ENCODE data around the gene SERPINB3.
"Not testable (repeated sequence)": the region's sequence is repeated elsewhere in the genome, so short reads cannot be mapped to it uniquely, and the experiment has no call there.

Gene SERPINB3

DNA sequence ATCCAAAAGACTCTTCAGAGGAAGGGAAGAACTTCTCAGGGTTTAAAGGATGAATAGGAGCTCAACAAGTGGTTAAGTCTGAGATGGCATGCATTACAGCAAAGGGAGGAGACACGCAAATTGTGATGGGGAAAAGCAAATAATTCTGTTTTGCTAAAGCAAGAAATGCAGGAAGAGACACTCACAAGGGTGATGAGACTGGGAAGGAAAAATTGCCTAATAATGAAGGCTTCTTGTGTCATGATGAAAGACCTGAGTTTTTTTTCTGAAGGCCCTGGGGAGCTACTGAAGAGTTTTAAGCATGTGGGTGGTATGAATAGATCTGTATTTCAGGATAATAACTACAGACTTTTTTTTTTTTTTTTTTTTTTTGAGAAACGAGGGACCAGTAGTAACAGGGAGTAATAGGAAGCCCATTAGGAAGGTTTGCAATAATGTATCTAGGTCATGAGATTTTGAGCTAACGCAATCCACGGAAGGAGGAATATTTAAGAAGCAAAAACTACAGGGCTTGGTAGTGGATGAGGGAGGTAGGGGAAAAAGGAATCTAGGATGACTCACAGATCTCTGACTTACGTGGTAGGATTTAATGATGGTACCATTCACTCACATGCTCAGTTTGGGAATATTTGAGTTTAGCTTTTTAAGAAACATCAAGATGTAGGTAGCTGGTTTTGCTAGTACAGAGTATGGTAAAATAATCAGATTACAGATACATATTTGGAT lies 16.0 kb upstream of the SERPINB3 start:
- DNase-seq (ENCODE audit: extremely low read depth, low read depth): no peak
- TF ChIP-seq, protein P1, sequence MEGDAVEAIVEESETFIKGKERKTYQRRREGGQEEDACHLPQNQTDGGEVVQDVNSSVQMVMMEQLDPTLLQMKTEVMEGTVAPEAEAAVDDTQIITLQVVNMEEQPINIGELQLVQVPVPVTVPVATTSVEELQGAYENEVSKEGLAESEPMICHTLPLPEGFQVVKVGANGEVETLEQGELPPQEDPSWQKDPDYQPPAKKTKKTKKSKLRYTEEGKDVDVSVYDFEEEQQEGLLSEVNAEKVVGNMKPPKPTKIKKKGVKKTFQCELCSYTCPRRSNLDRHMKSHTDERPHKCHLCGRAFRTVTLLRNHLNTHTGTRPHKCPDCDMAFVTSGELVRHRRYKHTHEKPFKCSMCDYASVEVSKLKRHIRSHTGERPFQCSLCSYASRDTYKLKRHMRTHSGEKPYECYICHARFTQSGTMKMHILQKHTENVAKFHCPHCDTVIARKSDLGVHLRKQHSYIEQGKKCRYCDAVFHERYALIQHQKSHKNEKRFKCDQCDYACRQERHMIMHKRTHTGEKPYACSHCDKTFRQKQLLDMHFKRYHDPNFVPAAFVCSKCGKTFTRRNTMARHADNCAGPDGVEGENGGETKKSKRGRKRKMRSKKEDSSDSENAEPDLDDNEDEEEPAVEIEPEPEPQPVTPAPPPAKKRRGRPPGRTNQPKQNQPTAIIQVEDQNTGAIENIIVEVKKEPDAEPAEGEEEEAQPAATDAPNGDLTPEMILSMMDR (IDR thresholded peaks at IDR 0.05; ENCODE audit: low read depth, low read length): no peak

GRCh38 chr18:63676526-63677323 lies 15.0 kb upstream of the SERPINB3 start:
- DNase-seq (ENCODE audit: extremely low read depth, low read depth): no peak
- TF ChIP-seq, protein P1 (IDR thresholded peaks at IDR 0.05; ENCODE audit: low read depth, low read length): no peak; the same call in 1 of the 2 replicates

GRCh38 chr18:63664571-63664970 lies 2.9 kb upstream of the SERPINB3 start:
- TF ChIP-seq, protein P1 (IDR thresholded peaks at IDR 0.05; ENCODE audit: low read depth, low read length): no peak
- DNase-seq (ENCODE audit: extremely low read depth, low read depth): no peak

- not testable (repeated sequence) for DNase-seq (ENCODE audit: extremely low read depth, low read depth)
Observed at GRCh38 chr18:63658920-63659319, 2.8 kb downstream of the SERPINB3 start.

DNA sequence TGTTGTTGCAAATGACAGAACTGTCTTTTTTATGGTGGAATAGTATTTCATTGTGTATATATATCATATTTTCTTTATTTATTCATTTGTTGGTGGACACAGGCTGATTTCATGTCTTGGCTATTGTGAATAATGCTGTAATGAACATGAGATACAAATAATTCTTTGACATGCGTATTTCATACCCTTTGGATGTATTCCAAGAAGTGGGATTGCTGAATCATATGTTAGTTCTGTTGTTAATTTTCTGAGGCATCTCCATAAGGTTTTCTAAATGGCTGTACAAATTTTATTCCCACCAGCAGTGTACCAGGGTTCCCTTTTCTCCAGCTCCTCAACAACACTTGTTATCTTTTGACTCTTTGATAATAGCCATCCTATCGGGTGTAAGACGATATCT lies 11.4 kb downstream of the SERPINB3 start:
- DNase-seq (ENCODE audit: extremely low read depth, low read depth): not testable (repeated sequence)

DNA sequence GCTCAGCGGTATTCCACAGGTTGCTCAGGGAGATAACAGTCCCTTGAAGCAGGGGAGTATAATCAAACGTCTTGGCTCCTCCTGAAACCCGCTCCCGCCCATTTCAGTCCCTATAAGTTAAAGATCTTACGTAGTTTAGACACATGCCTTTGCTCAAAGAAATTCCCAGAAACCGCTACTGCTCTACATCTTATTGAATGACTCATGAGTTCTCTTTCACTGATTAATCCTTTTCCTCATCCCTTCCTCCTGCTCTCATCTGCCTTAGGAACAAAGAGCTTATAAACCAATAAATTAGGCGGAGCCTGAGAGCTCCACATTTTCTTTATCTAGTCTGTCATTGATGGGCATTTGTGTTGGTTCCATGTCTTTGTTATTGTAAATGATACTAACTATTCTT lies 13.5 kb downstream of the SERPINB3 start:
- no peak for DNase-seq (ENCODE audit: extremely low read depth, low read depth)
- TF ChIP-seq, protein P1 (IDR thresholded peaks at IDR 0.05; ENCODE audit: low read depth, low read length): no peak

DNA sequence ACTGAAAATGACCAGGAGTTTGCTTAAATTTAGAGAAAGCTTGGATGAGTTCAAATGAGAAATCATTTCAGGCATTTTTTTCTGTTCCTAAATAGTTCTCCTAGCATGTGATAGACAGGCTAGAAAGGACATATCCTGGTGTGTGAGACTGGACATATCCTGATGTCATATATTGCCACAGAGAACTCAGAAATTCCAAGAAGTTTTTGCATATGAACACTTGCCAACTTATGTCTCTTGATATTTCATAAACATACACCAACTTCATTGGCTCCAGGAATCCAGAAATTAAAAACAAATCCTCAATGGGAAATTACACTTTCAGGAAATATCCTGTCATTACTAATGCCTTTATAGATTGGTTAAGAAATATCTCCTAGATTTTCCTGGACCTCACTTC lies 14.8 kb downstream of the SERPINB3 start:
- DNase-seq (ENCODE audit: extremely low read depth, low read depth): no peak

DNA sequence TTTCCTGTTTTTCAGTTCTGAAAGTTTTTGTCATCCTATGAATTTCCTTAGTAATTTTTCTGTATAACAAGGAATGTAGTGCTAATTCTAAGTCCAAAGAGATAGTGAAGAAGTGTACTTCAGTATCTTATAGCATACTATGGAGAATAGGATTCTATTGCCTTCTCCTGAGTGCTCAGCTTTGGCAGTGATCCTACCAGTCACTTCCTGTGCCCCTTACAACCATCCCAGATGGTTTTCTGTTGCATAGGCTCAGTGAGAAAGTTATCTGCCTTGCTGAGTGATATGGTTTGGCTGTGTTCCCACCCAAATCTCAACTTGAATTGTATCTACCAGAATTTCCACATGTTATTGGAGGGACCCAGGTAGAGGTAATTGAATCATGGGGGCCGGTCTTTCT lies 17.0 kb downstream of the SERPINB3 start:
- not testable (repeated sequence) for DNase-seq (ENCODE audit: extremely low read depth, low read depth)

More for the DNA sequence above, 14.8 kb downstream of the SERPINB3 start:
- TF ChIP-seq, protein P1 (IDR thresholded peaks at IDR 0.05; ENCODE audit: low read depth, low read length): no peak

GRCh38 chr18:63644142-63644541 lies 17.6 kb downstream of the SERPINB3 start, which contains the start of gene SERPINB4:
TSS of gene SERPINB4 (minus strand) at chr18:63644256. CDS start at chr18:63643577, 679 bp downstream.
- not testable (repeated sequence) for DNase-seq (ENCODE audit: extremely low read depth, low read depth)

GRCh38 chr18:63642668-63643356 lies 18.9 kb downstream of the SERPINB3 start:
- DNase-seq (ENCODE audit: extremely low read depth, low read depth): not testable (repeated sequence)

GRCh38 chr18:63641157-63641680 lies 20.5 kb downstream of the SERPINB3 start:
- DNase-seq (ENCODE audit: extremely low read depth, low read depth): not testable (repeated sequence)
